SK-N-SH (cell line): ENCODE data around the gene CACNA2D3. TPM values are rescaled to one million over a fixed set of nuclear protein-coding genes. Genes with fewer than 3 reads are reported as not detected.
"Not testable (repeated sequence)": the region's sequence is repeated elsewhere in the genome, so short reads cannot be mapped to it uniquely, and the experiment has no call there.

Experiments used
- CTCF ChIA-PET: fragments of 300-600, 350-600 bp; formaldehyde crosslinking; extraction: SDS; loops from one replicate; lab custom pipeline; 2021; lab: Yijun Ruan, JAX
- POLR2A ChIA-PET: fragments of 350-600 bp; sonication (Branson Sonifier 250); formaldehyde crosslinking; extraction: SDS; loops from one replicate; lab custom pipeline; 2020; ENCODE audit warnings: antibody characterized with exemption, inconsistent platforms; lab: Yijun Ruan, JAX
- DNase-seq: peaks from one replicate; pipeline ENCODE4 v3.0.0; 2012
- H2AFZ ChIP-seq: fragments of 200-600 bp; sonication (generic); 2 replicates; pipeline ENCODE4 v1.8.1; 2016; ENCODE audit warnings: antibody characterized with exemption, mild to moderate bottlenecking, low read depth
- H3F3A ChIP-seq: fragments of 200-600 bp; sonication (generic); replicated peaks from 2 replicates; pipeline ENCODE3; 2016; ENCODE audit warnings: antibody characterized with exemption, mild to moderate bottlenecking; ENCODE audit not compliant: insufficient read depth
- H3K27ac ChIP-seq, 2 experiments: fragments of 200-500 bp in 1 of 2; fragments of 200-600 bp in 1 of 2; sonication (Bioruptor generic) in 1 of 2; sonication (generic), shearing (Covaris generic) in 1 of 2; 2 replicates each; pipeline versions ENCODE4 v1.5.1 to v1.6.1; 2014 to 2016; ENCODE audit warnings: low read depth in 2 of 2, inconsistent platforms in 1 of 2, low read length in 1 of 2, mild to moderate bottlenecking in 1 of 2, mixed read lengths in 1 of 2
- H3K27me3 ChIP-seq: fragments of 200-600 bp; sonication (generic), shearing (Covaris generic); 2 replicates; pipeline ENCODE4 v1.6.1; 2016; ENCODE audit warnings: mixed run types; ENCODE audit not compliant: insufficient read depth
- H3K36me3 ChIP-seq, 2 experiments: fragments of 200-500 bp in 1 of 2; fragments of 200-600 bp in 1 of 2; sonication (Bioruptor generic) in 1 of 2; sonication (generic) in 1 of 2; replicated peaks in 1 of 2; 2 replicates each; pipeline versions ENCODE3 to v1.5.1; 2014 to 2016; ENCODE audit warnings: low read length in 1 of 2, mild to moderate bottlenecking in 1 of 2; ENCODE audit not compliant: insufficient read depth in 2 of 2, control insufficient read depth in 1 of 2
- H3K4me1 ChIP-seq, 2 experiments: fragments of 200-500 bp in 1 of 2; fragments of 200-600 bp in 1 of 2; sonication (Bioruptor generic) in 1 of 2; sonication (generic), shearing (Covaris generic) in 1 of 2; 2 replicates each; pipeline versions ENCODE4 v1.5.1 to v1.6.1; 2014 to 2016; ENCODE audit warnings: low read depth in 1 of 2, low read length in 1 of 2, mixed run types in 1 of 2; ENCODE audit not compliant: insufficient read depth in 2 of 2, control insufficient read depth in 1 of 2
- H3K4me2 ChIP-seq: fragments of 200-600 bp; sonication (generic), shearing (Covaris generic); 2 replicates; pipeline ENCODE4 v1.6.1; 2017; ENCODE audit warnings: mixed run types
- H3K4me3 ChIP-seq, 2 experiments: fragments of 200-500 bp in 1 of 2; fragments of 200-600 bp in 1 of 2; sonication (Bioruptor generic) in 1 of 2; sonication (generic), shearing (Covaris generic) in 1 of 2; 2 replicates each; pipeline versions ENCODE4 v1.5.1 to v1.8.1; 2014 to 2016; ENCODE audit warnings: low read depth in 2 of 2, inconsistent platforms in 1 of 2, low read length in 1 of 2, mild to moderate bottlenecking in 1 of 2, mixed read lengths in 1 of 2, moderate library complexity in 1 of 2
- H3K79me2 ChIP-seq: fragments of 200-600 bp; sonication (generic); 2 replicates; pipeline ENCODE4 v1.8.1; 2017; ENCODE audit warnings: mild to moderate bottlenecking; ENCODE audit not compliant: insufficient read depth
- H3K9ac ChIP-seq: fragments of 200-600 bp; sonication (generic); 2 replicates; pipeline ENCODE4 v1.6.1; 2017; ENCODE audit warnings: mixed run types
- H3K9me2 ChIP-seq: fragments of 200-600 bp; sonication (generic); 2 replicates; pipeline ENCODE4 v1.6.1; 2017; ENCODE audit warnings: mixed run types
- H3K9me3 ChIP-seq: fragments of 200-600 bp; sonication (generic); 2 replicates; pipeline ENCODE4 v1.6.1; 2017; ENCODE audit warnings: mixed run types, mild to moderate bottlenecking, moderate library complexity
- H4K20me1 ChIP-seq: fragments of 200-600 bp; sonication (generic); 2 replicates; pipeline ENCODE4 v1.6.1; 2017; ENCODE audit warnings: mild to moderate bottlenecking, mixed run types; ENCODE audit not compliant: insufficient read depth
- EP300 ChIP-seq, 2 experiments: IDR thresholded peaks; 2 replicates each; pipeline versions ENCODE4 v1.4.0 to v1.6.1; 2012; ENCODE audit warnings: borderline replicate concordance in 1 of 2, low read depth in 1 of 2, low read length in 1 of 2
- GABPA ChIP-seq: IDR thresholded peaks from 2 replicates; pipeline ENCODE4 v1.4.0; 2012; ENCODE audit warnings: low read depth, mild to moderate bottlenecking
- NRF1 ChIP-seq: IDR thresholded peaks from 2 replicates; pipeline ENCODE4 v1.6.1; 2012; ENCODE audit warnings: low read depth, mild to moderate bottlenecking, low read length
- TEAD4 ChIP-seq: IDR thresholded peaks from 2 replicates; pipeline ENCODE4 v1.4.0; 2012; ENCODE audit warnings: mild to moderate bottlenecking, borderline replicate concordance; ENCODE audit not compliant: insufficient read depth
- ZBTB33 ChIP-seq: IDR thresholded peaks from 2 replicates; pipeline ENCODE4 v1.4.0; 2012; ENCODE audit warnings: low read depth, borderline replicate concordance
- WGBS: methylation state at CpG from one replicate; pipeline ENCODE4 v1.1.6; 2017; ENCODE audit warnings: low lambda C conversion rate; 5-methylcytosine and 5-hydroxymethylcytosine counted together
- polyA plus RNA-seq, 3 experiments: library from polyadenylated mRNA; depleted of rRNA; stranded (reverse); fragments of >200 nt; gene quantifications; 2 replicates each; pipeline ENCODE4 v1.2.3, GENCODE V29; 2012
- TF ChIP-seq, protein P1 (sequence below): IDR thresholded peaks from 2 replicates; pipeline ENCODE4 v1.4.0; 2012; ENCODE audit warnings: low read depth, borderline replicate concordance

The CACNA2D3 gene
- polyA plus RNA-seq, 1 of the 3 experiments (the other 2 are of a cell fraction), result 0.15 TPM

- H3F3A ChIP-seq, result no peaks in the 10 kb centered on the region
- H3K27ac ChIP-seq, result no peak overlapping the region
- WGBS, result 61% methylated on average over 1 of the region's 1 CpG
- TF ChIP-seq TEAD4 (no peak), NRF1 (no peak)
- TF ChIP-seq, all 33 proteins: peak for 0
- no peaks in the 10 kb centered on the region for H4K20me1 ChIP-seq
- no peak for DNase-seq
- H3K9me3 ChIP-seq, result no peaks in the 10 kb centered on the region
- ChIA-PET POLR2A (no interaction called here), CTCF (no interaction called here)
- H2AFZ ChIP-seq, result no peak overlapping the region
- no peaks in the 10 kb centered on the region for H3K36me3 ChIP-seq
- no peak overlapping the region for H3K4me3 ChIP-seq
- no peaks in the 10 kb centered on the region for H3K27me3 ChIP-seq
- no peaks in the 10 kb centered on the region for H3K9me2 ChIP-seq
- H3K9ac ChIP-seq, result no peak overlapping the region
- no peaks in the 10 kb centered on the region for H3K4me1 ChIP-seq
- H3K4me2 ChIP-seq, result no peak overlapping the region
- H3K79me2 ChIP-seq, result no peaks in the 10 kb centered on the region
Measured at GRCh38 chr3:54099381-54099780, 23.0 kb upstream of the CACNA2D3 start.

DNA sequence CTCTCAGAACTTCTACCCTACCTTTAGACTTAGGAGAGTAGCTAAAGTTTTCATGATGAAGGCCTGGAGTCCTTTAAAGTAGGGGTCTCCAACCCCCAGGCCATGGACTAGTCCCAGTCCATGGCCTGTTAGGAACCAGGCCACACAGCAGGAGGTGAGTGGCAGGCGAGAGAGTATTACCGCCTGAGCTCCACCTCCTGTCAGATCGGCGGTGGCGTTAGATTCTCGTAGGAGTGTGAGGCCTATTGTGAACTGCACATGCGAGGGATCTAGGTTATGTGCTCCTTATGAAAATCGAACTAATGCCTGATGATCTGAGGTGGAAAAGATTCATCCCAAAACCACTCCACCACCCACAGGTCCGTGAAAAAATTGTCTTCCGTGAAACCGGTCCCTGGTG lies 18.3 kb upstream of the CACNA2D3 start:
- TF ChIP-seq EP300 (IDR thresholded peaks at IDR 0.05; ENCODE audit: borderline replicate concordance in 1 of 2, low read depth in 1 of 2, low read length in 1 of 2) (no peak), ZBTB33 (no peak), NRF1 (no peak), GABPA (no peak)
- TF ChIP-seq, protein P1, sequence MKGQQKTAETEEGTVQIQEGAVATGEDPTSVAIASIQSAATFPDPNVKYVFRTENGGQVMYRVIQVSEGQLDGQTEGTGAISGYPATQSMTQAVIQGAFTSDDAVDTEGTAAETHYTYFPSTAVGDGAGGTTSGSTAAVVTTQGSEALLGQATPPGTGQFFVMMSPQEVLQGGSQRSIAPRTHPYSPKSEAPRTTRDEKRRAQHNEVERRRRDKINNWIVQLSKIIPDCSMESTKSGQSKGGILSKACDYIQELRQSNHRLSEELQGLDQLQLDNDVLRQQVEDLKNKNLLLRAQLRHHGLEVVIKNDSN, result no peak
- TF ChIP-seq, all 33 proteins: peak for 0

GRCh38 chr3:54116129-54116528 lies 6.2 kb upstream of the CACNA2D3 start:
- DNase-seq, H3K4me1 ChIP-seq, H4K20me1 ChIP-seq, H3K36me3 ChIP-seq, H3K79me2 ChIP-seq, H3K27me3 ChIP-seq, H3K9me3 ChIP-seq, H3K9ac ChIP-seq, POLR2A ChIA-PET, H3K9me2 ChIP-seq, H3K4me3 ChIP-seq, H2AFZ ChIP-seq, H3F3A ChIP-seq, H3K27ac ChIP-seq, CTCF ChIA-PET, H3K4me2 ChIP-seq: not testable (repeated sequence)
- 25% methylated on average over 4 of the region's 4 CpGs for WGBS

More for the DNA sequence above, 18.3 kb upstream of the CACNA2D3 start:
- Histone ChIP-seq H3K9ac (no peak overlapping the region), H3K4me3 (no peak overlapping the region), H4K20me1 (no peaks in the 10 kb centered on the region), H3K79me2 (no peaks in the 10 kb centered on the region), H3K9me2 (no peaks in the 10 kb centered on the region), H2AFZ (no peak overlapping the region), H3K4me1 (no peaks in the 10 kb centered on the region), H3K27me3 (no peaks in the 10 kb centered on the region), H3K9me3 (peaks cover 4% of the 10 kb centered on the region; the same call in 1 of the 2 replicates), H3F3A (no peaks in the 10 kb centered on the region), H3K36me3 (no peaks in the 10 kb centered on the region), H3K4me2 (no peak overlapping the region), H3K27ac (no peak overlapping the region)
- no peak for DNase-seq
- ChIA-PET CTCF (no interaction called here), POLR2A (no interaction called here)
- 63% methylated on average over 5 of the region's 11 CpGs for WGBS
